Stomach (tissue), 9 donors: ENCODE data around the gene SEC11A. TPM values are rescaled to one million over a fixed set of nuclear protein-coding genes. Genes with fewer than 3 reads are reported as not detected.
A peak's percentile ranks its signal among the peaks of the same experiment; 100 is the strongest.

ENCODE experiments used
- DNase-seq, 2 donors: peaks; one replicate each; pipeline versions ENCODE4 v3.0.0 to v3.0.0-alpha.2; 2013 to 2019
- H3K27ac ChIP-seq, 5 donors: fragments of 200-600 bp in 4 of 5; sonication (generic) in 4 of 5; one replicate each; pipeline ENCODE4 v1.5.1; 2013 to 2019; ENCODE audit warnings: mild to moderate bottlenecking in 1 of 5, moderate library complexity in 1 of 5
- H3K27me3 ChIP-seq, 3 donors: fragments of 200-600 bp; sonication (generic); one replicate each; pipeline ENCODE4 v1.5.1; 2017 to 2019; ENCODE audit warnings: mixed run types in 1 of 3
- H3K36me3 ChIP-seq, 4 donors: fragments of 200-600 bp; sonication (generic); 1 replicate in 3 of 4; 2 replicates in 1 of 4; pipeline ENCODE4 v1.5.1; 2016 to 2019
- H3K4me1 ChIP-seq, 4 donors: fragments of 200-600 bp; sonication (generic); one replicate each; pipeline ENCODE4 v1.5.1; 2016 to 2019
- H3K4me3 ChIP-seq, 4 donors: fragments of 200-600 bp; sonication (generic) in 3 of 4; one replicate each; pipeline ENCODE4 v1.5.1; 2016 to 2019; ENCODE audit warnings: mild to moderate bottlenecking in 1 of 4
- H3K9me3 ChIP-seq, 4 donors: fragments of 200-600 bp; sonication (generic); one replicate each; pipeline ENCODE4 v1.5.1; 2016 to 2019
- EP300 ChIP-seq: sonication (generic); formaldehyde crosslinking; IDR thresholded peaks from one replicate; pipeline ENCODE4 v1.6.1; 2017; ENCODE audit warnings: antibody characterized with exemption
- POLR2A ChIP-seq, 4 donors: fragments of 450-650 bp; IDR thresholded peaks; one replicate each; pipeline ENCODE4 v1.6.1; 2016; ENCODE audit warnings: antibody characterized with exemption in 4 of 4, control low read depth in 2 of 4, mild to moderate bottlenecking in 1 of 4, moderate library complexity in 1 of 4
- POLR2AphosphoS5 ChIP-seq, 3 donors: sonication (generic); formaldehyde crosslinking; IDR thresholded peaks; one replicate each; pipeline ENCODE4 v1.6.1; 2016; ENCODE audit warnings: antibody characterized with exemption in 3 of 3
- WGBS, 5 donors: extraction: QIAGEN DNeasy Blood & Tissue Kit in 3 of 5; methylation state at CpG; one replicate each; pipeline versions ENCODE4 v1.1.5 to v1.1.7; 2013 to 2018; 5-methylcytosine and 5-hydroxymethylcytosine counted together
- intact Hi-C: fragments of 100-400 bp; cut with DNase I; formaldehyde crosslinking; loops from one replicate; pipeline ENCODE4 v1.15.1; 2023; ENCODE audit warnings: low total_unique reads
- polyA plus RNA-seq, 3 donors: library from polyadenylated mRNA; stranded (reverse); fragments of 200-250 nt; gene quantifications; one replicate each; pipeline ENCODE4 v1.2.3, GENCODE V29; 2013
- total RNA-seq, 5 donors: library from RNA; depleted of rRNA; stranded (reverse); fragments of >200 nt; gene quantifications; one replicate each; pipeline versions ENCODE4 v1.1.0 to v1.2.3, GENCODE V29; 2014 to 2016
- TF ChIP-seq, protein P1 (sequence below), 7 experiments: fragments of 450-650 bp in 4 of 7; fragments of 200-600 bp in 3 of 7; sonication (generic) in 3 of 7; IDR thresholded peaks; one replicate each; pipeline ENCODE4 v1.5.1; 2016 to 2019; ENCODE audit warnings: antibody characterized with exemption in 7 of 7, control low read depth in 2 of 7, mild to moderate bottlenecking in 1 of 7
- donor health status: healthy with polysubstance abuse.
- donor health status: Bipolar disorder and iron deficiency.
- donor health status: healthy.

The SEC11A gene
- total and polyA plus RNA-seq, 8 donors: 24.3 to 186 (median 101) TPM

DNA sequence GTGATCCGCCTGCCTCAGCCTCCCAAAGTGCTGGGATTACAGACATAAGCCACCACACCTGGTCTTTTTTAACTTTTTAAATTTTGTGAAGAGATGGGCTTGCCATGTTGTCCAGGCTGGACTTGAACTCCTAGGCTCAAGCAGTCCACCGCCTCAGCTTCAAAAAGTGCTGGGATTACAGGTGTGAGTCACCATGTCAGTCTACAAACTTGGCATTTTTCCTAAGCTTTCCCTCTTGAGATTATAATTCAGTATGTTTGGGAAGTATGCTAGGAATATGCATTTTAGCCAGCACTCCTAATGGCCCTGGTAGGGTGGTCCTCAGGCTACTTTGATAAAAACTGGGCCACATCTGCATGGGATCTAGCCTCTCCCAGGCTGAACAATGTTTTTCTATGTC is 66.2 kb downstream of the SEC11A start:
- no peak for TF ChIP-seq EP300
- no peak for TF ChIP-seq POLR2A (IDR thresholded peaks at IDR 0.05)
- TF ChIP-seq POLR2AphosphoS5 (IDR thresholded peaks at IDR 0.05): no peak
- TF ChIP-seq, protein P1, sequence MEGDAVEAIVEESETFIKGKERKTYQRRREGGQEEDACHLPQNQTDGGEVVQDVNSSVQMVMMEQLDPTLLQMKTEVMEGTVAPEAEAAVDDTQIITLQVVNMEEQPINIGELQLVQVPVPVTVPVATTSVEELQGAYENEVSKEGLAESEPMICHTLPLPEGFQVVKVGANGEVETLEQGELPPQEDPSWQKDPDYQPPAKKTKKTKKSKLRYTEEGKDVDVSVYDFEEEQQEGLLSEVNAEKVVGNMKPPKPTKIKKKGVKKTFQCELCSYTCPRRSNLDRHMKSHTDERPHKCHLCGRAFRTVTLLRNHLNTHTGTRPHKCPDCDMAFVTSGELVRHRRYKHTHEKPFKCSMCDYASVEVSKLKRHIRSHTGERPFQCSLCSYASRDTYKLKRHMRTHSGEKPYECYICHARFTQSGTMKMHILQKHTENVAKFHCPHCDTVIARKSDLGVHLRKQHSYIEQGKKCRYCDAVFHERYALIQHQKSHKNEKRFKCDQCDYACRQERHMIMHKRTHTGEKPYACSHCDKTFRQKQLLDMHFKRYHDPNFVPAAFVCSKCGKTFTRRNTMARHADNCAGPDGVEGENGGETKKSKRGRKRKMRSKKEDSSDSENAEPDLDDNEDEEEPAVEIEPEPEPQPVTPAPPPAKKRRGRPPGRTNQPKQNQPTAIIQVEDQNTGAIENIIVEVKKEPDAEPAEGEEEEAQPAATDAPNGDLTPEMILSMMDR (IDR thresholded peaks at IDR 0.05): no peak
- Histone ChIP-seq H3K4me3 (no peak overlapping the region), H3K36me3 (peaks cover 69 to 81% (median 78%) of the 10 kb centered on the region in 4 donors), H3K27me3 (no peaks in the 10 kb centered on the region), H3K9me3 (no peaks in the 10 kb centered on the region), H3K4me1 (peaks cover 21 to 48% (median 39%) of the 10 kb centered on the region in 4 donors), H3K27ac (peak overlapping the region in 2 of 5 donors; percentile 11 to 40)
- DNase-seq: no peak
- WGBS, 5 donors: 87 to 96% (median 95%) methylated on average over 2 of the region's 2 CpGs
- intact Hi-C loops: no loop called here

- Histone ChIP-seq H3K36me3 (peaks cover 78 to 92% (median 90%) of the 10 kb centered on the region in 4 donors), H3K27me3 (no peaks in the 10 kb centered on the region), H3K27ac (no peak overlapping the region), H3K9me3 (no peaks in the 10 kb centered on the region), H3K4me1 (peaks cover 19 to 44% (median 32%) of the 10 kb centered on the region in 4 donors), H3K4me3 (no peak overlapping the region)
- DNase-seq: no peak
- intact Hi-C loops: no loop called here
- WGBS, 5 donors: 45 to 63% (median 52%) methylated on average over 3 of the region's 3 CpGs
- TF ChIP-seq POLR2AphosphoS5 (IDR thresholded peaks at IDR 0.05): no peak
- TF ChIP-seq EP300: no peak
- TF ChIP-seq, protein P1 (IDR thresholded peaks at IDR 0.05): no peak
- no peak for TF ChIP-seq POLR2A (IDR thresholded peaks at IDR 0.05)
These were observed 67.4 kb downstream of the SEC11A start for GRCh38 chr15:84648539-84648938.

GRCh38 chr15:84647726-84648125 is 68.2 kb downstream of the SEC11A start:
- intact Hi-C loops: no loop called here
- no peak for TF ChIP-seq EP300
- TF ChIP-seq POLR2A (IDR thresholded peaks at IDR 0.05): no peak
- TF ChIP-seq POLR2AphosphoS5 (IDR thresholded peaks at IDR 0.05): no peak
- TF ChIP-seq, protein P1 (IDR thresholded peaks at IDR 0.05): no peak
- H3K4me1 ChIP-seq: peaks cover 11 to 36% (median 24%) of the 10 kb centered on the region in 4 donors
- no peak overlapping the region for H3K27ac ChIP-seq
- no peak for DNase-seq
- H3K27me3 ChIP-seq: no peaks in the 10 kb centered on the region
- H3K9me3 ChIP-seq: no peaks in the 10 kb centered on the region
- peaks cover 84 to 100% (median 98%) of the 10 kb centered on the region in 4 donors for H3K36me3 ChIP-seq
- H3K4me3 ChIP-seq: no peak overlapping the region

DNA sequence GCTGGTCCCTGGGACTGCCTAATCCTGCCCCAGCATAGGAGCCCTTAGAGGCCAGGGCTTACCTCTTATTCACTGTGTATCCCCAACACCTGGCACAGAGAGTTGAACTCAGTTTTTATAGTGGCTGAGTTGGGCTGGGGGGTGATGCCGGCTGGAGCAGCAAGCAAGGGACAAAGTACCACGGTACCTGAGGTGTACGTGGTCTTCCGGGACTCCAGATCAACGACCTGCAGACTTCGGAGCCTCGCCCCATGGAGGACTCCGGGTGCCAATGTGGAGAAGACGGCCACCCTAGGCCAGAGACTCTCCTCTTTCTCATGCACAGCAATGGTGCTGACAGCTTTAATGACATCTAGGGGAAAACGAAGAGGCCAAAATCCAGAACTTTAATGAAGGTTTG is 69.9 kb downstream of the SEC11A start:
- Histone ChIP-seq H3K4me1 (peaks cover 0 to 20% (median 9%) of the 10 kb centered on the region in 4 donors), H3K4me3 (no peak overlapping the region), H3K36me3 (peaks cover 88 to 100% (median 100%) of the 10 kb centered on the region in 4 donors), H3K27ac (no peak overlapping the region), H3K27me3 (no peaks in the 10 kb centered on the region), H3K9me3 (no peaks in the 10 kb centered on the region)
- no peak for DNase-seq
- 88 to 97% (median 92%) methylated on average over 10 of the region's 10 CpGs for WGBS, 5 donors
- intact Hi-C loops: no loop called here
- TF ChIP-seq EP300: no peak
- TF ChIP-seq POLR2AphosphoS5 (IDR thresholded peaks at IDR 0.05): no peak
- TF ChIP-seq POLR2A (IDR thresholded peaks at IDR 0.05): no peak
- TF ChIP-seq, protein P1 (IDR thresholded peaks at IDR 0.05): no peak
